Glutamatergic neuron (in vitro differentiated cells): Measurements from ENCODE around the gene RASIP1. TPM values are rescaled to one million over a fixed set of nuclear protein-coding genes. Genes with fewer than 3 reads are reported as not detected.
A peak's percentile ranks its signal among the peaks of the same experiment; 100 is the strongest.

ENCODE experiments used
- DNase-seq: peaks from one replicate; pipeline ENCODE4 v3.0.0; 2022
- H3K27ac Mint-ChIP-seq: one replicate; pipeline ENCODE4 v1.8.0; 2020; ENCODE audit warnings: mild to moderate bottlenecking, mixed read lengths, inconsistent platforms; ENCODE audit not compliant: unreplicated experiment
- H3K27me3 Mint-ChIP-seq: one replicate; pipeline ENCODE4 v1.8.0; 2020; ENCODE audit warnings: mild to moderate bottlenecking, moderate library complexity, mixed read lengths, inconsistent platforms; ENCODE audit not compliant: unreplicated experiment
- H3K36me3 Mint-ChIP-seq: one replicate; pipeline ENCODE4 v1.8.0; 2020; ENCODE audit warnings: mild to moderate bottlenecking, mixed read lengths, inconsistent platforms; ENCODE audit not compliant: unreplicated experiment
- H3K4me1 Mint-ChIP-seq: one replicate; pipeline ENCODE4 v1.8.0; 2020; ENCODE audit warnings: mild to moderate bottlenecking, low read depth, mixed read lengths, inconsistent platforms; ENCODE audit not compliant: unreplicated experiment
- H3K4me3 Mint-ChIP-seq: one replicate; pipeline ENCODE4 v1.8.0; 2020; ENCODE audit warnings: mild to moderate bottlenecking, mixed read lengths, inconsistent platforms; ENCODE audit not compliant: unreplicated experiment
- H3K9me3 Mint-ChIP-seq: one replicate; pipeline ENCODE4 v1.8.0; 2020; ENCODE audit warnings: mild to moderate bottlenecking, moderate library complexity, mixed read lengths, inconsistent platforms; ENCODE audit not compliant: unreplicated experiment
- CTCF ChIP-seq: fragments of 200-600 bp; sonication (generic); IDR thresholded peaks from one replicate; pipeline ENCODE4 v1.5.0; 2021; ENCODE audit not compliant: partially characterized antibody, unreplicated experiment
- total RNA-seq: library from RNA; stranded (reverse); fragmentation: NEBNext Ultra II Directional; extraction: Animal tissue kit (Norgen Biotek cat#: 25700); gene quantifications from one replicate; pipeline ENCODE4 v1.2.1, GENCODE V29; 2021; ENCODE audit not compliant: unreplicated experiment

The RASIP1 gene
- total RNA-seq, 1 donor from 2014 or later = 6.2 TPM

- DNase-seq = no peak
- Mint-ChIP-seq H3K4me1 (peaks cover 6% of the 10 kb centered on the region), H3K27me3 (peaks cover 18% of the 10 kb centered on the region), H3K4me3 (no peak overlapping the region), H3K36me3 (no peaks in the 10 kb centered on the region), H3K27ac (no peak overlapping the region), H3K9me3 (peaks cover 6% of the 10 kb centered on the region)
- TF ChIP-seq CTCF = no peak
These were observed 9.3 kb upstream of the RASIP1 start for GRCh38 chr19:48749571-48750198.

DNA sequence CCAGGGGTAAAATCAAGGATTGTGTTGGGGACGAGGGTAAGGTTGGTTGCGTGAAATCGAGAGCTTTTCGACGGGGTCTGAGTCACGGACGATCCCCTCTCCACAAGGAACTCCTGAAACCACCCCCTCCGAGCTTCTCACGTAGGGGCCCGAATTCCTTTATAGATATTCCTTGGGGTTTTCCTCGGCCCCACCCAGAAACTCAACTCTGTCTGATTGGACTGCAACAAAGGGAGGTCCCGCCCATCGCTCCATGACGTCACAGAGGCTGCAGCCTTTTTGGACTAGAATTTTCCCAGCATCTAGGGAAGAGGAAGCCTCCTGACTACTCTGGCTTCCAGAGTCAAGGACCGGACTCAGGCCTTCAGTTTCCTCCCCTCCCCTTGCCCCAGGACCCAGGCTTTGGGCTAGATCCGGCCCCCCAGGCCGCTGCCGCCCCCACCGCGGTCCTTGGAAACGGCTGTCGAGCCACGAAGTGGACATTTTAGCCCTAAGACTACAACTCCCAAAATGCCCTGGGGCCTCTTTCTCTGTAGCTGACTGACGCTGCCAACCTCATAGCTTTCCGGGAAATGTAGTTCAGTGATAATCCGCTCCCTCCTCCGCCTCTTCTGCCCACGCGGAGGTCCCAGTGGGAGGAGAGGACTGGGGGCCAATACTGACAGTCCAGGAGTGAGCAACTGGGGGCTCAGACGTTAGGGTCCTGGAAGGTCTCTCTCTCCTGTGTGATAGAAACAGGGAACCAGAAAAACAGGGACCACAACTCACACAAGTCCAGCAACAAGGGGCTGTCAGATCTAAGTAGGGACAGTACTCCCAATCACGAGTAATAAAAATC lies 6.5 kb upstream of the RASIP1 start, which contains the start of gene IZUMO1:
Gene IZUMO1 (minus strand): TSS at position 172 of the 838 bp plus-strand sequence. CDS start 1,050 bp downstream, outside the sequence.
- peak; percentile 87 for DNase-seq
- TF ChIP-seq CTCF = no peak
- H3K4me3 Mint-ChIP-seq = peak within 1 kb of the TSS; percentile 86
- no peaks in the 10 kb centered on the region for H3K4me1 Mint-ChIP-seq
- peaks cover 7% of the 10 kb centered on the region for H3K9me3 Mint-ChIP-seq
- H3K27ac Mint-ChIP-seq = peak within 1 kb of the TSS; percentile 66
- no peaks in the 10 kb centered on the region for H3K36me3 Mint-ChIP-seq
- H3K27me3 Mint-ChIP-seq = peaks cover 8% of the 10 kb centered on the region

- H3K36me3 Mint-ChIP-seq = no peaks in the 10 kb centered on the region
- H3K4me3 Mint-ChIP-seq = peak overlapping the region; percentile 86
- no peaks in the 10 kb centered on the region for H3K4me1 Mint-ChIP-seq
- H3K27me3 Mint-ChIP-seq = peaks cover 3% of the 10 kb centered on the region
- peaks cover 7% of the 10 kb centered on the region for H3K9me3 Mint-ChIP-seq
- H3K27ac Mint-ChIP-seq = no peak overlapping the region
- no peak for TF ChIP-seq CTCF
- DNase-seq = no peak
These were observed 5.7 kb upstream of the RASIP1 start for GRCh38 chr19:48746110-48746509.

DNA sequence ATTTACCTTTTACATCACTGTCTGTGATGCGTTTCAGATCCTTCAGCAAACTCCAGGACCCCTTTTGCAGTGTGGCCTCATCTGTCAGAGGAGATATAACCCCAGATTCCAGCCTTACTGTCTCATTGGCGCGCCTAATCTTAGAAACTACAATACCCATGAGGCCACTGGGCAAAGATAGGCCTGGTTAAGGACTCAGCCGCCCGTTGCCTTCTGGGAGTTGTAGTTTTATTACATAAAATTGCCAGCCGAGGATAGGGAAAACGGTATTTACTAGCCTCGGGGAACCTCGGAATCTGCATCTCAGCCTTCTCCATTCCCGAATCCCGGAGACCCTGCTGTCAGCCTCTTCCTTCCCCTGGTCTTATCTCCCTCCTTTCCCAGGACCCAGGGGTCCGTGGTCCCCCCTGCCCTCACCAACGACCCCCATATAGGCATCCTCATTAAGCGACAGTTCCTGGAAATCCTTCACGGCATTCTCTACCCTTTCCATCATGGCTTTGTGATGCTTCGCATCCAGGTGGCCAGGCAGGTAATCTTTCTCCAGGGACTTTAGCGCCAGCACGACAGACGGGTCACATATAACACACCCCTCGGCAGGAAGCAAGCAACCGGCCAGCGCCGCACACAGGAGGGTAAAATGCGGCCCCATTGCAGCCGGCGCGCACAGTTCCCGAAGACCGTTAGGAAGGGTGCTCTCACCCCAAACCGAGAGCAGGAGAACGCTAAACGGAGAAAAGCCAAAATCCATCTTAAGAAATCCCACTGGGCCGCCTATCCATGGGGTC lies 5.0 kb upstream of the RASIP1 start:
- H3K4me1 Mint-ChIP-seq = peaks cover 3% of the 10 kb centered on the region
- peak; percentile 64 for DNase-seq
- TF ChIP-seq CTCF = no peak
- peaks cover 7% of the 10 kb centered on the region for H3K9me3 Mint-ChIP-seq
- peak overlapping the region; percentile 86 for H3K4me3 Mint-ChIP-seq
- no peak overlapping the region for H3K27ac Mint-ChIP-seq
- no peaks in the 10 kb centered on the region for H3K36me3 Mint-ChIP-seq
- peaks cover 2% of the 10 kb centered on the region for H3K27me3 Mint-ChIP-seq
